T-helper 22 cell (primary cell): ENCODE data around the gene TMEM108.

ENCODE experiments used
- DNase-seq: peaks from one replicate; pipeline ENCODE4 v3.0.0-alpha.2; 2020; ENCODE audit warnings: low read depth

Gene TMEM108

DNA sequence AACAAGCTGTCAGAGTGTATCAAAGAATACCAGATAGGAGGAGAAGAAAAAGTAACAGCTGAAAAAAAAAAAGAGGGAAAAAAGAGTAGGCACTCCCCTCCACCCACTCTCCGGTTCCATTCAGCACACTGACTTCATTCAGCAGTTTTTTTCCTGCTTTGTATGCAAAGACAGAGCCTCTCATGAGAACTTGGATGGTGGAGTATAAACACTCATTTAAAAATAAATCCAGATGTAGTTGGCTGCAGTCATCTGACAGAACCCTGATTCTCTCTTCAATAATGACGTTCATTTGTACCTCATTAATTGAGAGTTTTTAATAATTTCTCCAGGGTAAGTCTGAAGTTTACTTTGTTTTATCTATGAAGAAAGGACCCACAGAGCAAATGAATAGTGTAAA, 81.0 kb downstream of the TMEM108 start:
- no peak for DNase-seq

DNA sequence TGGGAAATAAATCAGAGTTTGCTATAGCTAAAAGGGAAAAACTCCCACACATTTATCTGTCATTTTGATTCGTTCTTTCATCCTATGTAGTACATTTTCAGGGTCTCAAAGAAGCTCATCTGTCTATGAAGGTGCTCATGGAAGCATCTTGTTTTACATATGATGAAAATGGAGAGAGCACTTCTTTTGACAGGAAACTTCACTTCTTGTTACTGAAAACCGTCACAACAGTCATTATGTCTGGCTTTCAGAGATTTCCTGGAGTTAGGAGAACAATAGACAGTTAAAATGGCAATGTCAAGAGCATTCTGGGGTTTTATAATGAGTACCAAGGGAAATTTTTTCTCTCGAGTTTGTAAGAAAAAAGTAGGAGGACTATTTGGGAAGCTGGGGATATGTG, 83.3 kb downstream of the TMEM108 start:
- no peak for DNase-seq

DNA sequence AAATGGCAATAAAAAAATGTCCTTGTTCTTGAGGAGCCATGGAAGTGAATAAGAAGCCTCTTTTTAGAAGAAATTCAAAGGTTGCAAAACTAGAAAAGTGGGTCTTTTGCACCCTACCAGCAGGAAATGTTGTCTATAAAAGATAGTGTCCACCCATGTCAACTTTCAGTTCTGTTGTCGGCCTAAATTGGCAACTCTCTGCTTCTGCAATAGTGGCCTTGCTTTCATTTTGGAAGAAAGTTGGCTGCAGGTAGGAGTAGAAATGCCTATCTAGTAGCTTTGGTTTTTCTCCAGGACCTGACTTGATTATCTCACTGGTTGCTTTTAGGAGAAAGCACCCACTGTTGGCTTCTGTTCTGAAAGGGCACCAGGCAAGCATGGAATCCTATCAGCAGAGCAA, 85.4 kb downstream of the TMEM108 start:
- no peak for DNase-seq

DNA sequence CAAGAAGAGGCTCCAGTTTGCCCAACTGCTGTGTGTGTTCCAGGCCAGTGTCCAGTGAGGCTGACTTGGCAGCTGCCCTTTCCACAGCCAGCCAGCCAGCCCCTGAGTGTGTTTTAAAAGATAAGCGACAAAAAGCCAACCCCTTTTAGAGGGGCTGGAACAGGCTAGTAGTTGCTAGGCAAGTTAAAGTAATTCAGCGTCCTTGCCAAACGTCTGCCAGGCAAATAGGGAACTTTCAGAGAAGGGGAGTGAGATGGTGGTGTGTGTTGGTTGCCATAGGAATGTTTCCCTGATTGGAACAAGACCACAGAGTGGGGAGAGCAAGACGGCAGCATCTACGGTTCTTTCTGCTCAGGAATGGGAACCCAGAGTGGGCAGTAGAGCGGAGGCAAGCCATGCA, 86.3 kb downstream of the TMEM108 start:
- no peak for DNase-seq

- no peak for DNase-seq
Observed at GRCh38 chr3:133125171-133125570, 87.0 kb downstream of the TMEM108 start.

GRCh38 chr3:133125802-133126201, 87.6 kb downstream of the TMEM108 start:
- no peak for DNase-seq

DNA sequence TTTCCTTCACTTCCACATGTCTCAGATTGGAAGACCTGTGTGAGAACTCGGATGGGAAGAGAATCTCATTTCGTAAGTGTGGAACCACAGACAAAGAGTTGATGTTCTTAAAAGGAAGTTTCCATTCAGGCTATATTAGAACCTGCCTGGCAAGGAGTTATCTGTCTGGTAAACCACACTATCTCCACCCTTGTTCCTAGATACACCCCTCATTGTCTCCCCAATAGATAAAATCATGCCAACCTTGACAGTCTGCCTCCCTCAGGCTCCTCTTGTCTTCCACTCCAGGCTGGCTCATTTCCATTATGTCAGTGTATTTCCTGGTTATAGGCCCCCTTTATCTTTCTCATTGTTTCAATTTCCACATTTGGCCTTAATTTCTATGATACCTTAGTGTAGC, 89.2 kb downstream of the TMEM108 start:
- no peak for DNase-seq

DNA sequence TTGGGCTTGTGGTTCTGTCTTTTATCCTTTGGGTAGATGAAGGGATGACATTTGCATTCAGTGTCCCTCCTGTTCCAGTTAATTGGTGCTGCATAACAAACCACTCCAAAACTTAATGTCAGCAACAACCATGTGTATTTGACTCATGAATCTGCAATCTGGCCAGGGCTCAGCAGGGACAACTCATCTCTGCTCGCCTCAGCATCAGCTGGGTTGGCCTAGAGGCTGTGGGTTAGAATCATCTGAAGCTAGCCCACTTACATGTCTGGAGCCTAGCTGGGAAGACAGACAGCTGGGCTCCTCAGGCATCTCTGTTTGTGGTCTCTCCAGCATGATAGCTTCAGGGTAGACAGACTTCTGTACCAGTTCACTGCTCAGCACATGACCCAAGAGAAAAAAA, 92.0 kb downstream of the TMEM108 start:
- DNase-seq: no peak

- DNase-seq: no peak
Observed at GRCh38 chr3:133135306-133135705, 97.1 kb downstream of the TMEM108 start.

- DNase-seq: no peak
Observed at GRCh38 chr3:133136114-133137041, 98.2 kb downstream of the TMEM108 start.

DNA sequence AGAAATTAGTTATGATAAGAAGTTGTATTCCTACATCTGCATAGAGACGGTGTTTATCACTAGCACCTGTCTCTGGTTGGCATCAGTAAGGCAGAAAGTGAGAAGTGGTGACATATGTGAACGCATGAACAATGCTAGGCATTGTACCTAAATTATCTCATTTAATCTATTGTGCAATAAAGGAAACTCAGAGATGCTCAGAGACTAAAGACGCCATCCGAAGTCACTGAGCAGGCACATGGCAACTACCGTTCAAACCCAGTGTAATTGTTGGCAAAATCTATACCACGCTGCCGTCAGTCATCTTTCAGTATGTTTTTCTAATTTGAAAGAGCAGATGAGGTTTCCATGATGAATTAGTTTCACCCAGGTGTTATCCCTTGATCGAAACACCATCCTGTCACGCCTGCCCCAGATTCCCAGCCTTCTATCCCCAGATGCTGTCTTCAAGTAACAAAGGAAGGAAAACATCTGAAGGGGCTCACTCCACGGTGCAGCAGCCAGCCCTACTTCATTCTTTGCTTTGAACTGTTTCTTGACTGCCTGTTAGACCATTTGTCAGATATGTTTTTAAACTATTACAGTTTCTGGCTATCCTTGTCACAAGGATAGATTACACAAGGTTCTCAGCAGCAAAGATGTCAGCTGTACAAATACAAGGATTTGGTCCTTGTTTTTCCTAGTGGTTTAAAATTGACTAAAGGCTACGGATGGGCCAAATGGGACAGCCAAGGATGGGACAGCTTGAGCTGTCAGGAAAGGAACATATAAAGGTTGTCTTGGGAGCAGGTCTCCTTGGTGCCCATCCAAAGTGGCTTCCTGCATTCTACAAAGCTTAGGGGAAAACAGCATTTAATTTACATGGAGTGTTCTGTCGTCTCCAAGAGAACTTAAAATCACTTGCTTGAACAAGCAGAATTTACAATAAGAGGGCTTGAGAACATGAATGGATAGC, 99.1 kb downstream of the TMEM108 start:
- DNase-seq: no peak

DNA sequence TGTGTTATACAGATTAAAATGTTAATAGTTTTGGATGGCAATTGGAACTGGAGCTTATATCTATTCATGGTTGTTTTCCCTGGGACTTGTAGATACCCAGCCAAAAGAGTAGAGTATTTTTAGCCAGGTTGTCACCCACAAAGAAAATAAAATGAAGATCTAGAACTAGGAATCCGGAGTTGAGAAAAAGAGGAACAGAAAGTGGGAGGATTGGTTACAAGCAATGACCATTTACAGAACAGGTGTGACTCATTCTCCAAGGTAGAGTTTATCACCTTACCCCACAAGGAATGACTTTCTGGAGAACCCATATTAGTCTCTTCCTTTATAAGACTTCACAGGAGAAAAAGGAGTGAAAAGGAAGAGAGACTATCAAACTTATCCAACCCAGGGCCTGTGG, 99.8 kb downstream of the TMEM108 start:
- no peak for DNase-seq

- no peak for DNase-seq
Observed at GRCh38 chr3:133152056-133152455, 113.9 kb downstream of the TMEM108 start.

DNA sequence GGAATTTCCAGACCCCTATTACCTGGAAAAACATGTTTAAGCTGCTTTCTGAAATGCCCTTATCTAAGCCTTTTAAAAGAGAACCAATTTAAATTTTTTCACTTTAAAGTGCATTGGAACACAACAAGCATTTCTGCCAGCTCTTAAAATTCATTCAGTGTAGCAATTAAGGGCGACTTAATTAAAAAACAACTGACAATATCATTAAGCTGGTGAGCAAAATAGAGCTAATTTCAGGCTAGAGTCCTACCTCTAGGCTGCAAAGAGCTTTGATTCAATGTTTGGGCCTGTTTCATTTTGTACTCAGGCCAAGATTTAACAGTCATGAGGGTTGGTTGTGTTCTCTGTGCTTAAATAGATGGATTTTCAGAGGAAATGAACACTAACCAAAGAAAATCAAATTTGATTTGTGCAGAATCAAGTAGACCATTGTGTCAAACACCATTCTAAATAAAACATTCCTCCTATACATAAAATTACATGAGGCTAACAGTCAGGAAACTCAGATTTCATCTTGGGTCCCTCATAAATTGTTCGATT, 114.6 kb downstream of the TMEM108 start:
- no peak for DNase-seq

- DNase-seq: no peak
Observed at GRCh38 chr3:133153382-133153781, 115.2 kb downstream of the TMEM108 start.

DNA sequence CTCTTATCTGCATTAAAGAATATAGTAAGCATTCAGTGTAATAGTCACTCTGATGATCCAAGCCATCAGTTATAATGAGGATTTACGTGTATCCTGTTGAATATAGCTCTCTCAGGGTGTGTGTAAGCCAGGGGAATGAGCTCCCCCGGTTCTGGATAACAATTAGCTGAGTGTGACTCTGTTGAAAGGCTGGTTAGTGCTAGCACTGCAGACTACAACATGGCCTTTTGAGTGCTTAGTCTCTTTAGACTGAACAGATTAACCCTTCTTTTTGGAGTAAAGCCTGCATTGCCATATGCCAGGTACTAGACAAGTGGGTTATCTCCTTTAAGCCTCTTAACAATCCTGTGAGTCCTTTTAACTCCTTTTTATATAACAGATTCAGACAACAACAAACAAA, 119.5 kb downstream of the TMEM108 start:
- DNase-seq: no peak

DNA sequence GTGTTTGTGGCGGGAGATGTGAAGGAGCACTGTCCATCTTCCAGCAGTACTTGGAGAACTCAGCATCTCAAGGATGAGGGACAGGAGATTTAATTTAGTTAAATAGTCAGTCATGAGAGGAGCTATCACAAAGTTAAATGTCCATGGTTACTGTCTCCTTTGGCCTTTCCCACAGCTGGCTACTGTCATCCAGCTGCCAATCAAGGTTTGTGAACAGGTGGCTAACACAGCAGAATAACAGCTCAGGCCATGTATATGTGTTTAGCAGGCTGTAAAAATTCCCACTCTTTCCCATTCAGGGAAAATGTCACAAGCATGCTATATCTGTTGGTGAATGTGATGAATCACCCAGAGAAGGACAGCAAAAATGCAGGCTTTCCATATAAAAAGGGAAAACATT, 120.5 kb downstream of the TMEM108 start:
- no peak for DNase-seq

DNA sequence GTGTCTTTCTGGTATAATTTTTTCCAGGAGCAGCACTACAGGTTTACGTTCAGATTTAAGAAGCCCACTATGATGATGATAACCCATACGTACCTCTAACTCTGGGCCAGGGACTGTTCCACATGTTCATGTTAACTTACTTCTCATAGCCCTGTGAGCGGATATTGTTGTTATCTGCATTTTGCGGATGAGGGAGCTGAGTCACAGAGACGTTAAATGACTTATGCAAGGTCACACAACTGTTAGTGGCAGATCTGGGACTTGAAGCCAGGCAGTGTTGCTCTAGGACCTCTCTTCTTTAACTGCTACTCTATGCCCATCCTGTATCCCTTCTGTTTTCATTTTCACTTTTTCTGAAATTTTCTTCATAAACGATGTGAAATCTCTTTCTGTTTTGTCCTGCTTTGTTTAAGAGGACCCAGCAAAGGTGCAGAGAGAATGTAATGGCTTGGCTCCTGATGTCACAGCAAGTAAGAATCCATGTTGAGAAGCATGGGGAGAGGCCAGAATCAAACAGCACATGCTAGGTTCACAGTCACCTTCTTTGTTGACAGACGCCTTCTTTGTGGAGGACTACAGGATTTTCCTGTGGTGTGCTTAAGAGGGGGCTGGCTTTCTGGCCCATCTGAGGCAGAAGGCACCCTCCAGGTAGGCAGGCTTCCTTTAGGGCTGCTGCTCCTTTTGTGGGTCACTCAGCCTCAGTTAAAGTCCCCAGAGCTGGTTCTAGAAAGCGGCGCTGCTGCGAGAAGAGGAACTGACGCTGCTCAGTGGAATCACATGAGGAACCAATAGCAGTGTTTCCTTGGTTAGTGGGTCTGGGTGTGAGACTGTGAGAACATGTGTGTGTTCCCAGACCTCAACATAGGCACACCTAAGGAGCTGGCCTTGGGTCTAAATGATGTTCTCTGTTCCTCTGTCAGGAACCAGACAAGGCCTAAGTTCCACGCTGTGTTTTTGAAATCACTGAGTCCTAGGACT, 121.6 kb downstream of the TMEM108 start:
- DNase-seq: no peak

DNA sequence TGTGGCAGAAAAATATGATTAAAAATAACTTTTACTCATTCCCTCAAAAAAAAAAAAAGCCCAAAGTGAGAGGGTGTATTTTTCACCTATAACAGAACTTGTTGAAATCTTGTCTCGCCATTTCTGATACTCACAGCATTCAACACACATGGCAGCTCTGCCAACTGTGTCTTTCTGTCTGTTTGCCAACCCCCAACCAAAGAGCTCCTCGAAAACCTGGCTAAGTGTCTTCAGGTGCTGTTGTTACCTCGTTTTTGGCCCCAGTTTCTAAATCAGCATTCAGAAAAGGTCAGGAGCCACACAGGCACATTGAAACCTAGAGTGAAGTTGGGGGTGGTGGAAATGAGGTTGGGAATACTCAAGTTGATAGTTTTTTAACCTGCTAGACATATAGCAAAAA, 123.5 kb downstream of the TMEM108 start:
- DNase-seq: no peak

- DNase-seq: no peak
Observed at GRCh38 chr3:133162265-133162664, 124.1 kb downstream of the TMEM108 start.

- DNase-seq: no peak
Observed at GRCh38 chr3:133162670-133163305, 124.6 kb downstream of the TMEM108 start.
